Liver (tissue), 9 donors: ENCODE results near the gene SMIM1. TPM values are rescaled to one million over a fixed set of nuclear protein-coding genes. Genes with fewer than 3 reads are reported as not detected.

Source experiments
- DNase-seq: peaks from one replicate; pipeline ENCODE4 v3.0.0-alpha.2; 2017; ENCODE audit warnings: low spot score
- H3K27ac ChIP-seq, 2 donors: one replicate each; pipeline ENCODE4 v1.7.0; 2013; ENCODE audit warnings: inconsistent platforms in 2 of 2, low read length in 2 of 2, control low read depth in 1 of 2, low read depth in 1 of 2, mild to moderate bottlenecking in 1 of 2
- H3K27me3 ChIP-seq, 4 donors: one replicate each; pipeline versions ENCODE4 v1.6.1 to v1.7.0; 2013; ENCODE audit warnings: low read length in 3 of 4, inconsistent platforms in 1 of 4, mild to moderate bottlenecking in 1 of 4, moderate library complexity in 1 of 4; ENCODE audit not compliant: control insufficient read depth in 4 of 4, insufficient read depth in 4 of 4
- H3K36me3 ChIP-seq, 4 donors: one replicate each; pipeline versions ENCODE4 v1.6.1 to v1.7.0; 2013; ENCODE audit warnings: low read length in 3 of 4, mild to moderate bottlenecking in 3 of 4, low read depth in 1 of 4, moderate library complexity in 1 of 4; ENCODE audit not compliant: control insufficient read depth in 4 of 4, insufficient read depth in 3 of 4
- H3K4me1 ChIP-seq, 4 donors: one replicate each; pipeline versions ENCODE4 v1.6.1 to v1.7.0; 2013; ENCODE audit warnings: low read length in 3 of 4, mild to moderate bottlenecking in 3 of 4, moderate library complexity in 1 of 4; ENCODE audit not compliant: control insufficient read depth in 4 of 4, insufficient read depth in 4 of 4
- H3K4me3 ChIP-seq, 3 donors: one replicate each; pipeline versions ENCODE4 v1.6.1 to v1.7.0; 2013; ENCODE audit warnings: low read length in 3 of 3, control low read depth in 1 of 3, low read depth in 1 of 3, mild to moderate bottlenecking in 1 of 3
- H3K9ac ChIP-seq, 2 donors: one replicate each; pipeline ENCODE4 v1.7.0; 2013; ENCODE audit warnings: low read length in 2 of 2, mild to moderate bottlenecking in 2 of 2, moderate library complexity in 2 of 2, control low read depth in 1 of 2, low read depth in 1 of 2
- H3K9me3 ChIP-seq, 4 donors: one replicate each; pipeline versions ENCODE4 v1.6.1 to v1.7.0; 2013; ENCODE audit warnings: low read length in 3 of 4; ENCODE audit not compliant: control insufficient read depth in 4 of 4
- CTCF ChIP-seq: fragments of 150-350 bp; IDR thresholded peaks from 2 replicates; pipeline ENCODE4 v1.5.1; 2017; ENCODE audit warnings: improper control_type of control experiment, low read depth, low read length; ENCODE audit not compliant: missing input control
- EGR1 ChIP-seq, 2 donors: IDR thresholded peaks; 2 replicates each; pipeline ENCODE4 v1.6.1; 2016 to 2018; ENCODE audit warnings: antibody characterized with exemption in 2 of 2, low read depth in 2 of 2
- FOXA1 ChIP-seq: IDR thresholded peaks from 2 replicates; pipeline ENCODE4 v1.6.1; 2016; ENCODE audit warnings: antibody characterized with exemption
- FOXA2 ChIP-seq: IDR thresholded peaks from 2 replicates; pipeline ENCODE4 v1.6.1; 2016; ENCODE audit warnings: antibody characterized with exemption
- GABPA ChIP-seq, 2 donors: IDR thresholded peaks in 1 of 2; conservative IDR thresholded peaks in 1 of 2; 2 replicates each; pipeline ENCODE4 v1.6.1; 2016; ENCODE audit warnings: antibody characterized with exemption in 2 of 2, mild to moderate bottlenecking in 1 of 2, moderate library complexity in 1 of 2
- HNF4A ChIP-seq, 2 donors: conservative IDR thresholded peaks; 2 replicates each; pipeline ENCODE4 v1.6.1; 2016; ENCODE audit warnings: antibody characterized with exemption in 2 of 2, mild to moderate bottlenecking in 2 of 2
- HNF4G ChIP-seq: IDR thresholded peaks from 2 replicates; pipeline ENCODE4 v1.6.1; 2016; ENCODE audit warnings: antibody characterized with exemption
- JUND ChIP-seq, 2 donors: IDR thresholded peaks; 2 replicates each; pipeline ENCODE4 v1.6.1; 2016; ENCODE audit warnings: antibody characterized with exemption in 2 of 2
- MAX ChIP-seq: IDR thresholded peaks from 2 replicates; pipeline ENCODE4 v1.6.1; 2016; ENCODE audit warnings: antibody characterized with exemption
- NR2F2 ChIP-seq: IDR thresholded peaks from 2 replicates; pipeline ENCODE4 v1.6.1; 2016; ENCODE audit warnings: antibody characterized with exemption
- RAD21 ChIP-seq, 2 donors: IDR thresholded peaks; 2 replicates each; pipeline ENCODE4 v1.6.1; 2016; ENCODE audit warnings: antibody characterized with exemption in 2 of 2, mild to moderate bottlenecking in 2 of 2
- RXRA ChIP-seq, 2 donors: IDR thresholded peaks; 2 replicates each; pipeline ENCODE4 v1.6.1; 2017 to 2018; ENCODE audit warnings: antibody characterized with exemption in 2 of 2, mild to moderate bottlenecking in 1 of 2
- SP1 ChIP-seq: IDR thresholded peaks from 2 replicates; pipeline ENCODE4 v1.6.1; 2018; ENCODE audit warnings: antibody characterized with exemption, mild to moderate bottlenecking
- TAF1 ChIP-seq: conservative IDR thresholded peaks from 2 replicates; pipeline ENCODE4 v1.6.1; 2016; ENCODE audit warnings: antibody characterized with exemption, mild to moderate bottlenecking
- YY1 ChIP-seq: IDR thresholded peaks from 2 replicates; pipeline ENCODE4 v1.6.1; 2016; ENCODE audit warnings: antibody characterized with exemption, mild to moderate bottlenecking
- WGBS: extraction: QIAGEN DNeasy Blood & Tissue Kit; methylation state at CpG from one replicate; pipeline ENCODE4 v1.1.7; 2013; 5-methylcytosine and 5-hydroxymethylcytosine counted together
- polyA plus RNA-seq, 2 donors: library from polyadenylated mRNA; stranded (reverse) in 1 of 2; unstranded in 1 of 2; fragments of 200-250 nt in 1 of 2; fragments of >200 nt in 1 of 2; fragmentation: Nextera tagmentation in 1 of 2; extraction: Ambion mirVana in 1 of 2; gene quantifications; one replicate each; pipeline versions ENCODE4 v1.2.1 to v1.2.3, GENCODE V29; 2013 to 2015
- total RNA-seq, 2 donors: library from RNA; depleted of rRNA; stranded (reverse); fragments of >200 nt; gene quantifications; one replicate each; pipeline ENCODE4 v1.2.3, GENCODE V29; 2014
- TF ChIP-seq, protein P1 (sequence below): IDR thresholded peaks from 2 replicates; pipeline ENCODE4 v1.6.1; 2016; ENCODE audit warnings: antibody characterized with exemption
- TF ChIP-seq, protein P2 (sequence below): IDR thresholded peaks from 2 replicates; pipeline ENCODE4 v1.6.1; 2016; ENCODE audit warnings: antibody characterized with exemption
- TF ChIP-seq, protein P3 (sequence below): IDR thresholded peaks from 2 replicates; pipeline ENCODE4 v1.6.1; 2016; ENCODE audit warnings: antibody characterized with exemption, mild to moderate bottlenecking
- donor health status: healthy.
- donor health status: healthy.
- donor health status: healthy.
- donor health status: healthy.
- donor health status: healthy.

The SMIM1 gene
- total and polyA plus RNA-seq, 4 donors: 1.8 to 82.9 (median 10.3) TPM

GRCh38 chr1:3776231-3776961 lies 3.8 kb downstream of the SMIM1 start:
- H3K27me3 ChIP-seq: no peaks in the 10 kb centered on the region
- DNase-seq: no peak
- no peaks in the 10 kb centered on the region for H3K9me3 ChIP-seq
- WGBS: 78% methylated on average over 21 of the region's 21 CpGs
- no peak overlapping the region for H3K4me3 ChIP-seq
- TF ChIP-seq, protein P1, sequence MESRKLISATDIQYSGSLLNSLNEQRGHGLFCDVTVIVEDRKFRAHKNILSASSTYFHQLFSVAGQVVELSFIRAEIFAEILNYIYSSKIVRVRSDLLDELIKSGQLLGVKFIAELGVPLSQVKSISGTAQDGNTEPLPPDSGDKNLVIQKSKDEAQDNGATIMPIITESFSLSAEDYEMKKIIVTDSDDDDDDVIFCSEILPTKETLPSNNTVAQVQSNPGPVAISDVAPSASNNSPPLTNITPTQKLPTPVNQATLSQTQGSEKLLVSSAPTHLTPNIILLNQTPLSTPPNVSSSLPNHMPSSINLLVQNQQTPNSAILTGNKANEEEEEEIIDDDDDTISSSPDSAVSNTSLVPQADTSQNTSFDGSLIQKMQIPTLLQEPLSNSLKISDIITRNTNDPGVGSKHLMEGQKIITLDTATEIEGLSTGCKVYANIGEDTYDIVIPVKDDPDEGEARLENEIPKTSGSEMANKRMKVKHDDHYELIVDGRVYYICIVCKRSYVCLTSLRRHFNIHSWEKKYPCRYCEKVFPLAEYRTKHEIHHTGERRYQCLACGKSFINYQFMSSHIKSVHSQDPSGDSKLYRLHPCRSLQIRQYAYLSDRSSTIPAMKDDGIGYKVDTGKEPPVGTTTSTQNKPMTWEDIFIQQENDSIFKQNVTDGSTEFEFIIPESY: no peak
- TF ChIP-seq, protein P2, sequence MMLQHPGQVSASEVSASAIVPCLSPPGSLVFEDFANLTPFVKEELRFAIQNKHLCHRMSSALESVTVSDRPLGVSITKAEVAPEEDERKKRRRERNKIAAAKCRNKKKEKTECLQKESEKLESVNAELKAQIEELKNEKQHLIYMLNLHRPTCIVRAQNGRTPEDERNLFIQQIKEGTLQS: no peak
- no peak for TF ChIP-seq RAD21 (IDR thresholded peaks at IDR 0.05)
- no peak for TF ChIP-seq TAF1
- TF ChIP-seq MAX: no peak
- no peak for TF ChIP-seq EGR1 (IDR thresholded peaks at IDR 0.05; ENCODE audit: low read depth in 2 of 2)
- TF ChIP-seq RXRA (IDR thresholded peaks at IDR 0.05): no peak
- TF ChIP-seq NR2F2: no peak
- no peak for TF ChIP-seq GABPA (IDR thresholded peaks at IDR 0.05 in 1 of 2, conservative IDR thresholded peaks at IDR 0.05 in 1 of 2)
- TF ChIP-seq SP1: no peak
- TF ChIP-seq CTCF: no peak
- TF ChIP-seq FOXA2: no peak
- TF ChIP-seq JUND (IDR thresholded peaks at IDR 0.05): no peak
- H3K27ac ChIP-seq: no peak overlapping the region
- peaks cover 22 to 48% (median 39%) of the 10 kb centered on the region in 4 donors for H3K4me1 ChIP-seq
- H3K9ac ChIP-seq: no peak overlapping the region
- peaks cover 9 to 23% (median 19%) of the 10 kb centered on the region in 4 donors for H3K36me3 ChIP-seq

DNA sequence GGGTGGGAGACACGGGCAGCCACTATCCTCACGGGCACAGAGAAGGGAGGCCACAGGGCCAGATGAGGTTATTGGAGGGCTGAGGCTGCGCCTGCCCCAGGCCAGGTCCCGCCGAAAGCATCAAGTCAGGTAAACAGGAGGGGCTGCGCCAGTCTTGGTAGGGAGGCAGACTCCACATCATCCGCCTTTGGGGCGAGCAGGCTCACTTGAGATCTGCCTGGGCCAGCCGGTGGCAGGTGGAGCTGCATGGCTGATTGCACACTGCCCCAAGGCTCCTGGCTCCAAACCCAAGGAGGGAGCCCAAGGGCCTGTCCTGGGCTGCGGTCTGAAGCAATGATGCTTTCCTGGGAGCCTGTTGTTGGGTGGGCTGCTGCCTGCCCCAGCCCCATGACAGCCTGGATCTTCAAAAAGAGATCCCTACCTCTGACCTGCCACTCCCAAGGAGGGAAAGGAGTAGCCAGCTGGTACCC lies 4.6 kb downstream of the SMIM1 start:
- Histone ChIP-seq H3K27me3 (no peaks in the 10 kb centered on the region), H3K9me3 (no peaks in the 10 kb centered on the region), H3K36me3 (peaks cover 12 to 28% (median 23%) of the 10 kb centered on the region in 4 donors), H3K27ac (no peak overlapping the region), H3K4me3 (no peak overlapping the region), H3K4me1 (peaks cover 18 to 41% (median 35%) of the 10 kb centered on the region in 4 donors), H3K9ac (no peak overlapping the region)
- no peak for DNase-seq
- 91% methylated on average over 10 of the region's 10 CpGs for WGBS
- TF ChIP-seq SP1: no peak
- no peak for TF ChIP-seq HNF4A (conservative IDR thresholded peaks at IDR 0.05)
- no peak for TF ChIP-seq HNF4G
- no peak for TF ChIP-seq YY1
- TF ChIP-seq, protein P3, sequence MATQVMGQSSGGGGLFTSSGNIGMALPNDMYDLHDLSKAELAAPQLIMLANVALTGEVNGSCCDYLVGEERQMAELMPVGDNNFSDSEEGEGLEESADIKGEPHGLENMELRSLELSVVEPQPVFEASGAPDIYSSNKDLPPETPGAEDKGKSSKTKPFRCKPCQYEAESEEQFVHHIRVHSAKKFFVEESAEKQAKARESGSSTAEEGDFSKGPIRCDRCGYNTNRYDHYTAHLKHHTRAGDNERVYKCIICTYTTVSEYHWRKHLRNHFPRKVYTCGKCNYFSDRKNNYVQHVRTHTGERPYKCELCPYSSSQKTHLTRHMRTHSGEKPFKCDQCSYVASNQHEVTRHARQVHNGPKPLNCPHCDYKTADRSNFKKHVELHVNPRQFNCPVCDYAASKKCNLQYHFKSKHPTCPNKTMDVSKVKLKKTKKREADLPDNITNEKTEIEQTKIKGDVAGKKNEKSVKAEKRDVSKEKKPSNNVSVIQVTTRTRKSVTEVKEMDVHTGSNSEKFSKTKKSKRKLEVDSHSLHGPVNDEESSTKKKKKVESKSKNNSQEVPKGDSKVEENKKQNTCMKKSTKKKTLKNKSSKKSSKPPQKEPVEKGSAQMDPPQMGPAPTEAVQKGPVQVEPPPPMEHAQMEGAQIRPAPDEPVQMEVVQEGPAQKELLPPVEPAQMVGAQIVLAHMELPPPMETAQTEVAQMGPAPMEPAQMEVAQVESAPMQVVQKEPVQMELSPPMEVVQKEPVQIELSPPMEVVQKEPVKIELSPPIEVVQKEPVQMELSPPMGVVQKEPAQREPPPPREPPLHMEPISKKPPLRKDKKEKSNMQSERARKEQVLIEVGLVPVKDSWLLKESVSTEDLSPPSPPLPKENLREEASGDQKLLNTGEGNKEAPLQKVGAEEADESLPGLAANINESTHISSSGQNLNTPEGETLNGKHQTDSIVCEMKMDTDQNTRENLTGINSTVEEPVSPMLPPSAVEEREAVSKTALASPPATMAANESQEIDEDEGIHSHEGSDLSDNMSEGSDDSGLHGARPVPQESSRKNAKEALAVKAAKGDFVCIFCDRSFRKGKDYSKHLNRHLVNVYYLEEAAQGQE: no peak
- TF ChIP-seq FOXA2: no peak
- TF ChIP-seq JUND (IDR thresholded peaks at IDR 0.05): no peak
- no peak for TF ChIP-seq CTCF
- TF ChIP-seq, protein P1: no peak
- TF ChIP-seq, protein P2: no peak
- no peak for TF ChIP-seq RAD21 (IDR thresholded peaks at IDR 0.05)
- TF ChIP-seq FOXA1: no peak
- TF ChIP-seq TAF1: no peak
